LNCaP clone FGC (cell line): ENCODE measurements around the gene MTNR1B.

Experiments
- DNase-seq: peaks from one replicate; pipeline ENCODE4 v3.0.0-alpha.2; 2011; ENCODE audit warnings: low read depth
- H3K4me3 ChIP-seq: 2 replicates; pipeline ENCODE4 v1.5.1; 2011; ENCODE audit warnings: mild to moderate bottlenecking, low read depth, low read length, control low read depth
- TF ChIP-seq, protein P1 (sequence below): IDR thresholded peaks from 2 replicates; pipeline ENCODE4 v1.5.1; 2012; ENCODE audit warnings: mild to moderate bottlenecking; ENCODE audit not compliant: control insufficient read depth, insufficient read depth; ENCODE audit errors: extremely low read depth

Gene MTNR1B

DNA sequence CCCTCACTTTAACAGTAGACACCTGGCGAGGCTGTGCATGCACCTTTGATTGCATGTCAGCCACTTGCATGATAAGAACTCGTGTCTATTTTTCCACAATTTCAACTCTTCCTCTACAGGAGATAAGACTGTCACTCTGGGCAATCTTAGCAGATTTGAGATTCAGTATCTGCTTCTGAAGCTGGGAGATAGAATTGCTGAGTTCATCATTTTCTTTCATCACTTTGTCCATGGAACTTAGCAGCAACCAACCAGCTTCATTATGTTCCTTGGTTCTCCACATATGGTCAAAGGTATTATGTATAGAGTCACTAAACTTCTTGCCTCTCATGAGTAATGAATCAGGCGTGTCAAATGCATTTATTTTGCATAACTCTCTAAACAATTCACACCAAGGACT, 17.1 kb downstream of the MTNR1B start:
- TF ChIP-seq, protein P1, sequence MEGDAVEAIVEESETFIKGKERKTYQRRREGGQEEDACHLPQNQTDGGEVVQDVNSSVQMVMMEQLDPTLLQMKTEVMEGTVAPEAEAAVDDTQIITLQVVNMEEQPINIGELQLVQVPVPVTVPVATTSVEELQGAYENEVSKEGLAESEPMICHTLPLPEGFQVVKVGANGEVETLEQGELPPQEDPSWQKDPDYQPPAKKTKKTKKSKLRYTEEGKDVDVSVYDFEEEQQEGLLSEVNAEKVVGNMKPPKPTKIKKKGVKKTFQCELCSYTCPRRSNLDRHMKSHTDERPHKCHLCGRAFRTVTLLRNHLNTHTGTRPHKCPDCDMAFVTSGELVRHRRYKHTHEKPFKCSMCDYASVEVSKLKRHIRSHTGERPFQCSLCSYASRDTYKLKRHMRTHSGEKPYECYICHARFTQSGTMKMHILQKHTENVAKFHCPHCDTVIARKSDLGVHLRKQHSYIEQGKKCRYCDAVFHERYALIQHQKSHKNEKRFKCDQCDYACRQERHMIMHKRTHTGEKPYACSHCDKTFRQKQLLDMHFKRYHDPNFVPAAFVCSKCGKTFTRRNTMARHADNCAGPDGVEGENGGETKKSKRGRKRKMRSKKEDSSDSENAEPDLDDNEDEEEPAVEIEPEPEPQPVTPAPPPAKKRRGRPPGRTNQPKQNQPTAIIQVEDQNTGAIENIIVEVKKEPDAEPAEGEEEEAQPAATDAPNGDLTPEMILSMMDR = no peak
- DNase-seq = no peak
- no peak overlapping the region for H3K4me3 ChIP-seq

GRCh38 chr11:92993004-92993403, 23.6 kb downstream of the MTNR1B start:
- H3K4me3 ChIP-seq = no peak overlapping the region
- TF ChIP-seq, protein P1 = no peak
- DNase-seq = no peak

DNA sequence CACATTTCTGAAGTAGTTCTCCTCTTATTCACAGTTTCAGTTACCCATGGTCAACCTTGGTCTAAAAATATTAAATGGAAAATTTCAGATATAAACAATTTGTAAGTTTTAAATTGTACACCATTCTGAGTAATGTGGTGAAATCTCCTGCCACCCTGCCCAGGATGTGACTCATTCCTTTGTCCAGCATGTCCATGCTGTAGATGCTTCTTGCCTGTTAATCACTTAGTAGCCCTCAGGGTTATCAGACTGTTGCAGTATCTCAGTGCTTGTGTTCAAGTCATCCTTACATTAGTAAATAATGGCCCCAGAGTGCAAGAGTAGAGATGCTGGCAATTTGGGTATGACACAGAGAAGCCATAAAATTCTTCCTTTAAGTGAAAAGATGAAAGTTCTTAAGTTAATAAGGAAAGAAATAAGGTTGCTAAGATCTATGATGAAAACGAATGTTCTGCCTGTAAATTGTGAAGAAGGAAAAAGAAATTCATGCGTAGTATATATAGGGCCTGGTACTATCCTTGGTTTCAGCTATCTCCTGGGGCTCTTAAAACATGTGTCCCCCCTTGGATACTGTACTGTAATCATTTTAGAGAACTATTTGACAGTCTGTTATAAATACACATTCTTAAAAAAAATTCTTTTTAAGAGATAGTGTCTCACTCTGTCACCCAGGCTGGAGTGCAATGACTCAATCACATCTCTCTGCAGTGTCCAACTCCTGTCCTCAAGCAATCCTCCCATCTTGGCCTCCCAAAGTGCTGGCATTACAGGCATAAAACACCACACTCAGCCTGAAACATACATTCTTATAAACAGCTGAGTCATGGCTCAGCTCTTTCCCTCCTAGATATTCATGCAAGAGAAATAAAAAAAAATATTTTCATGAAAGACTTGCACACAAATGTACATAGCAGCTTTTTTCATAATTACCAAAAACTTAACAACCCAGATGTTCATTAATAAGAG, 31.3 kb downstream of the MTNR1B start:
- TF ChIP-seq, protein P1 = no peak
- DNase-seq = no peak
- no peak overlapping the region for H3K4me3 ChIP-seq

DNA sequence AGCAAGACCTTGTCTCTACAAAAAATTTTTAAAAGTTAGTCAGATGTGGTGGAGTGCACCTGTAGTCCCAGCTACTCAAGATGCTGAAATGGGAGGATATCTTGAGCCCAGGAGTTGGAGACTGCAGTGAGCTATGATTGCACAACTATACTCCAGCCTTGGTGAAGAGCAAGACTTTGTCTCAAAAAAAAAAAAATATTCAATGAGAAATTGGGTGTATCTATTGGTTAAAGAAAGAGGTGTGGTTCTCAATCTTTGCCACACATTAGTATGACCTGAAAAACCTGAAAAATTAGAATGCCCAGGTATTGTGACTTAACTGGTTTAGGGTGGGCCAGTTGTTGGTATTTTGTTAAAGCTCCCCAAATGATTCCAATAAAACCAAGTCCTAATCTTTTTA, 32.4 kb downstream of the MTNR1B start:
- no peak for DNase-seq
- TF ChIP-seq, protein P1 = no peak
- H3K4me3 ChIP-seq = no peak overlapping the region

DNA sequence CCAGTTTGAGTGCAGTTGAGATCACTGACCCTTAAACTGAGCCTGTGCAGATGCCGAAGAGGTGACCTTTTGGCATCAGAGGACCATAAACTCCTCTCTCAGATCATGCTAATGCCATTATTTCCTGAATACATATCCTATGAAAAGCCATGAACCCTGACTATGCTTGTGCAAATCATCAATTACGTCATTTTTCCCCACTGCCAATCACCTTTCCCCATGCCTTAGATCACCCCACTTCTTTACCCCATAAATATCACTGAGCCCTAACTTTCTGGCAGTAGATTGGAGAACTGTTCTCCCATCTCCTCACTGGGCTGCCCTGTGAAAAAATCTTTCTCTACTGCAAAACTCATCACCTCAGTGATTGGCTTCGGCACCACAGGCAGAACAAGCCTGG, 32.9 kb downstream of the MTNR1B start:
- TF ChIP-seq, protein P1 = no peak
- H3K4me3 ChIP-seq = no peak overlapping the region
- no peak for DNase-seq

DNA sequence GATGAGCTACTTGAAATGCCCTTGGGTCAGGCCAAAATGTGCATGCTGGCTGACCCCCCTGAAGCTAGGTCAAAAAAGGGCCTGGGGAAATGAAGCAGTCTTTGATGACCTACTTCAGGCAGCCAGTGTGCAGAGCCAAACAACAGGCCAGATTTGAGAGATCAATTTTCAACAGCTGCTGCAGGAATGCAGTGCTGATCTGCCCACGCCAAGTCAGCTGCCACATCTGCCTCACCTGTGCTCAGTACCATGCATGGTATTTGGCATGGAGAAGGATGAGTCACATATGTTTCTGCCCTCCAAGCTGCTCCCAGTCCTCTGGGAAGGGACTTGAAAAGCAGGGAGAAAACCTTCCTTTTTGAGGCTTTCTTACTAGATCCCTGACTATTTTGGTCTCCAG, 35.8 kb downstream of the MTNR1B start:
- TF ChIP-seq, protein P1 = no peak
- DNase-seq = no peak
- H3K4me3 ChIP-seq = no peak overlapping the region
